Measurements from ENCODE around the gene C19orf33.

The C19orf33 gene

DNA sequence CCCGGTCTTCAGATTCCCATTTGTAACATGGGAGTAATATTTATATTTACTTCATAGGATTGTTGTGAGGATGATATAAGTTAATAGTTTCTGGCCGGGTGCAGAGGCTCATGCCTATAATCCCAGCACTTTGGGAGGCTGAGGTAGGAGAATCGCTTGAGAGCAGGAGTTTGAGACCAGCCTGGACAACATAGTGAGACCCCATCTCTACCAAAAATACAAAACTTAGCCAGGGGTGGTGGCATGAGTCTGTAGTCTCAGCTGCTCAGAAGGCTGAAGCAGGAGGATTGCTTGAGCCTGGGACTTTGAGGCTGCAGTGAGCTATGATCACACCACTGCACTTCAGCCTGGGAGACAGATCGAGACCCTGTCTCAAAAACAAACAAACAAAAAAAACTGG, 42.8 kb downstream of the C19orf33 start:
- DNase-seq, result no peak

DNA sequence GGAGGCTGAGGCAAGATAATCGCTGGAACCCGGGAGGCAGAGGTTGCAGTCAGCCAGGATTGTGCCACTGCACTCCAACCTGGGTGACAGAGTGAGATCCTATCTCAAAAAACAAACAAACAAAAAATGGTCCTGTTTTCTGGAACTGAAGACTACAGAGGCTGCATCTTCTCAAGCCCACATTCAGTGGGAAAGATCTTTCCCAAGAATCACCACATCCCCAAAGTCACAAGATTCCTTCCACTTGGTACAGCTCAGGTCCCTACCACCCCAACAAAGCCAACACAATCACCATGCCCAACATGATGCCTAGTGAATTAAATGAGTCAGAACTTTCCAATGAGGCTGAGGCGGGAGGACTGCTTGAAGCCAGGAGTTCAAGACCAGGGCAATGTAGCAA, 46.8 kb downstream of the C19orf33 start:
- no peak for DNase-seq

DNA sequence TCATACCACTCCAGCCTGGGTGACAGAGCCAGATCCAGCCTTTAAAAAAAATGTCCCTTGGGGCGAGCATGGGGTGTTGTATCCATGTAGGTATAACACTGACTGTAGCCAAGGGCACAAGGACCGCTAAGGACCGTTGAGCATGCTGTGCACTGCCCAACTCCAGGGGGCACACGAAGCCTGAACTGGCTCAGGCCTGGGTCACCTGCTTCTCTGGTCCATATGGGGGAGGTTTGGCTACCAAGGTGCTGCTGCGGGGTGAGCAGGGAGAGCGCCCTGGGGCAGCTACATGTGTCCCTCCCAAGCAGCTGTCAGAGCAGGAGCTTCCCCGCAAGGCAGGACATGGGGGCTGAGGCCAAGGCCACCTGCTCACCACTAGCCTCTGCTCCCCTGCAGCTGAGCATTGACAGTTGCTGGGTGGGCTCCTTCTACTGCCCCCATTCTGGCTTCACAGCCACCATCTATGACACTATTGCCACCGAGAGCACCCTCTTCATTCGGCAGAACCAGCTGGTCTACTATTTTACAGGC, 47.9 kb downstream of the C19orf33 start:
- no peak for DNase-seq

DNA sequence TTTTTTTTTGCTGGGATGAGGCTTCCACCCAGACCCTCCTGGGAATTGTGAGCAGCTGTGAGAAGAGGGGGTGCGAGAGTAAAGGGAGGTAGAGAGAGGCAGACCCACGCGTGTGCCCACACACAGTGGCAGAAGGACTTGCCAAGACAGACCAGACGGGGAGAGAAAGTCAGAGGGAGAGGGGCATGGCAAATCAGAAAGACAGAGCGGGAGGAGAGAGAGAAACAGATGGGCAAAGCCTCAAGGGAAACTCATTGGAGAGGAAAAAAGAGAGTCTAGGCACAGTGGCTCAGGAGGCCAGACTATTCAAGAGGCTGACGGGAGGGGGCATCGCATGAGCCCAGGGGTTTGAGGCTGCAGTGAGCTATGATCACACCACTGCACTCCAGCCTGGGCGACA, 48.6 kb downstream of the C19orf33 start:
- DNase-seq, result no peak

All from activated CD4-positive, CD25-positive, alpha-beta regulatory T cell treated with anti-CD3 and anti-CD28 coated beads, Interleukin-2, amount 50 U/mL, for 72 hours (primary cell).